Measurements from ENCODE around the gene GALNS.
A peak's percentile ranks its signal among the peaks of the same experiment; 100 is the strongest.

DNA sequence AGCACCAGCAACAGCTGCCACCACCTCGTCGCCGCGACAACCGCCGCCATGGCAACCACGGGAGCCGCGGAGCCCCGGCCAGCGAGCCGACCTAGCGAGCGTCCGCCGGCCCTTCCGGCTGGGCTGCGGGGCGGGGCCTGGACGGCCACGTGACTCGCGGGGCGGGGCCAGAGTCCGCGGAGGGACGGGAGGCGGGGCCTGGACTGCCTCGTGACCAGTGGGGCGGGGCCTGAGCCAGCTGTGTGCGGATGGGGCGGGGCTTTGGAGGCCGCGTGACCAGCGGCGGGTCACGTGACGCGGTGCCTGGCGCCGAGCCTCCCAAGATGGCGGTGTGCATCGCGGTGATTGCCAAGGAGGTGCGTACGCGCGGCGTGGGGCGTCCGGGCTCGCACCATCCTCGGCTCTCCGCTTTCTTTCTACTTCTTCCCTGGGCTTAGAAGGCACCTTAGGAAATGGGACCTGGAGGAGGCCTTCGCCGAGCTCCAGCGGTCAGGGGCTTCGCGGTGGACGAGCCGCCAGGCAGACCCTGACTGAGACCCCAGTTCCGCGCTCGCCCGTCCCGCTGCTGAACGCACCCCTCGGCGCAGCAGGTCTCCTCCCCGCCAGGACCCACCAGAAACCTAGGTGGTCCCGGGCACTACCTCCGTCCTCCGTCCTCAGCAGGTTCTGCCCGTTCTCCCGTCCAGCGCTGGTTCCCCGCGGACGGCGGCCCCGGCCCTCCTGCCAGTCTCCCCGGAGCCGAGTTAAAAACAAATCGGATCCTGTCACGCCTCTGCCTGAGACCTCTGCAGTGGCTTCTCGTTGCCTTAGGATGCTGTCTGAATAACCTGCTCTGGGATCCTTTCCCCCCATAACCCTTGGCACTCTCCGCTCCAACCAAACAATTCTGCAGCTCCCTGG, at the start of gene GALNS, which contains the start of gene TRAPPC2L:
- TF ChIP-seq POLR2A (IDR thresholded peaks at IDR 0.05) (peak; percentile 31), CTCF (IDR thresholded peaks at IDR 0.05) (peak in 1 of 3 experiments; percentile 18)
